Spleen (tissue), 7 donors: ENCODE measurements around the gene RPUSD4.

ENCODE experiments used
- POLR2A ChIP-seq, 3 donors: fragments of 450-650 bp; IDR thresholded peaks; one replicate each; pipeline ENCODE4 v1.5.1; 2017; ENCODE audit warnings: antibody characterized with exemption in 3 of 3, mild to moderate bottlenecking in 1 of 3
- POLR2AphosphoS5 ChIP-seq, 3 donors: sonication (generic); formaldehyde crosslinking; IDR thresholded peaks; one replicate each; pipeline ENCODE4 v1.5.1; 2017; ENCODE audit warnings: antibody characterized with exemption in 3 of 3
- TF ChIP-seq, protein P1 (sequence below), 11 experiments: fragments of 200-600 bp in 7 of 11; fragments of 450-650 bp in 4 of 11; sonication (generic) in 4 of 11; IDR thresholded peaks in 8 of 11; conservative IDR thresholded peaks in 3 of 11; 1 replicate in 7 of 11; 2 replicates in 4 of 11; pipeline versions ENCODE4 v1.4.0 to v1.8.0; 2016 to 2021; ENCODE audit warnings: antibody characterized with exemption in 11 of 11, inconsistent platforms in 4 of 11, mild to moderate bottlenecking in 1 of 11
- donor health status: DM: no; HTN: no; CAD: no; lungs with moderate emphysema.
- donor health status: DM: no; HTN: no; CAD: no.
- donor health status: DM: no; HTN: no; CAD: no.

DNA sequence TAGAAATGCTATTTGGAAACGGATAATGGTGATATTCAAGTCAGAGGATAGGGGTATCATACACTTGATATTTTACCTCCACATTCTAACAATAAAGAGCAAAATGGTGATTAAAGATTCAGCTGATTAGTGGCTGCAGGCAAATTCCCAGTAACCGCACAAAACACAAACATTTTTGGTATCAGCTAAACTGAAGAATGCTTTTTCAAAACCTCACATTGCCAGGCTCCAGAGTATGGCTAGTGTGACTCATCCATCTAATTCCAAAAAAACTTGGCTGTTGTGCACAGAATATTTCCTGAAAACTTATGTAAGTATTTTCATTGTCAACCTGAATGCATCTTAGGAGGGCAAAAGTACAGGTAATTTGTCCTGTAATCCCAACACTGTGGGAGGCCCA, 46.3 kb upstream of the RPUSD4 start:
- TF ChIP-seq, protein P1, sequence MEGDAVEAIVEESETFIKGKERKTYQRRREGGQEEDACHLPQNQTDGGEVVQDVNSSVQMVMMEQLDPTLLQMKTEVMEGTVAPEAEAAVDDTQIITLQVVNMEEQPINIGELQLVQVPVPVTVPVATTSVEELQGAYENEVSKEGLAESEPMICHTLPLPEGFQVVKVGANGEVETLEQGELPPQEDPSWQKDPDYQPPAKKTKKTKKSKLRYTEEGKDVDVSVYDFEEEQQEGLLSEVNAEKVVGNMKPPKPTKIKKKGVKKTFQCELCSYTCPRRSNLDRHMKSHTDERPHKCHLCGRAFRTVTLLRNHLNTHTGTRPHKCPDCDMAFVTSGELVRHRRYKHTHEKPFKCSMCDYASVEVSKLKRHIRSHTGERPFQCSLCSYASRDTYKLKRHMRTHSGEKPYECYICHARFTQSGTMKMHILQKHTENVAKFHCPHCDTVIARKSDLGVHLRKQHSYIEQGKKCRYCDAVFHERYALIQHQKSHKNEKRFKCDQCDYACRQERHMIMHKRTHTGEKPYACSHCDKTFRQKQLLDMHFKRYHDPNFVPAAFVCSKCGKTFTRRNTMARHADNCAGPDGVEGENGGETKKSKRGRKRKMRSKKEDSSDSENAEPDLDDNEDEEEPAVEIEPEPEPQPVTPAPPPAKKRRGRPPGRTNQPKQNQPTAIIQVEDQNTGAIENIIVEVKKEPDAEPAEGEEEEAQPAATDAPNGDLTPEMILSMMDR (IDR thresholded peaks at IDR 0.05 in 8 of 11, conservative IDR thresholded peaks at IDR 0.05 in 3 of 11) = no peak
- TF ChIP-seq POLR2A (IDR thresholded peaks at IDR 0.05) (no peak), POLR2AphosphoS5 (IDR thresholded peaks at IDR 0.05) (no peak)
